LNCaP clone FGC (cell line): Measurements from ENCODE around the gene ABCB11.

ENCODE experiments used
- DNase-seq: peaks from one replicate; pipeline ENCODE4 v3.0.0-alpha.2; 2011; ENCODE audit warnings: low read depth
- H3K4me3 ChIP-seq: 2 replicates; pipeline ENCODE4 v1.5.1; 2011; ENCODE audit warnings: mild to moderate bottlenecking, low read depth, low read length, control low read depth
- TF ChIP-seq, protein P1 (sequence below): IDR thresholded peaks from 2 replicates; pipeline ENCODE4 v1.5.1; 2012; ENCODE audit warnings: mild to moderate bottlenecking; ENCODE audit not compliant: control insufficient read depth, insufficient read depth; ENCODE audit errors: extremely low read depth

The ABCB11 gene

DNA sequence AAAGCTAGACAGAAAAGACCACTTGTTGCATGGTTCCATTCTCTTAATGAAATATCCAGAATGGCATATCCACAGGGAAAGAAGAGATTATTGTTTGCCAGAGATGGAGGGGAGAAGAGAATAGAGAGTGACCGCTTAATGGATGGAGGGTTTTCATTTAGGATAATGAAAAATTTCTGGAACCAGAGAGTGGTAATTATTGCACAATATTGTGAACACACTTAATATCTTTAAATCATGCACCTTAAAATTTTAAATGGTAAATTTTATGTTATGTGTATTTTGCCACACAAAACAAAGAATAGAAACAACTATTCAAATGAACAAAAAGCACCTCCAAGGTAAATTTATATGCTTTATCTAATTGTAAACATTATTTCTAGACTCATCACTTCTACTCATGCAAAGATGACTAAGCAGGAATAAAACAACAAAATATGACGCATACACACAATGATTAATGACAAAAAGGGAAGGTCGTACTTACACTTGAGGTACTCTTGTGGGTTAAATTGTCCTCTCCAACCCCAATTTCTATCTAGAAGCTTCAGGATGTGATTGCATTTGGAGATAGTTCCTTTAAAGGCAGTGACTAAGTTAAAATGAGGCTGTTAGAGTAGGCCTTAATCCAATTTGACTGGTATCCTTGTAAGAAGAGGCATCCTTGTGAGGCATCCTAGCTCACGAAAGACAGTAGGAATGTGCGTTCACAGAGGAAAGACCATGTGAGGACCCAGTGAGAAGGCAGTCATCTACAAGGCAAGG is 19.5 kb upstream of the ABCB11 start:
- no peak for DNase-seq
- TF ChIP-seq, protein P1, sequence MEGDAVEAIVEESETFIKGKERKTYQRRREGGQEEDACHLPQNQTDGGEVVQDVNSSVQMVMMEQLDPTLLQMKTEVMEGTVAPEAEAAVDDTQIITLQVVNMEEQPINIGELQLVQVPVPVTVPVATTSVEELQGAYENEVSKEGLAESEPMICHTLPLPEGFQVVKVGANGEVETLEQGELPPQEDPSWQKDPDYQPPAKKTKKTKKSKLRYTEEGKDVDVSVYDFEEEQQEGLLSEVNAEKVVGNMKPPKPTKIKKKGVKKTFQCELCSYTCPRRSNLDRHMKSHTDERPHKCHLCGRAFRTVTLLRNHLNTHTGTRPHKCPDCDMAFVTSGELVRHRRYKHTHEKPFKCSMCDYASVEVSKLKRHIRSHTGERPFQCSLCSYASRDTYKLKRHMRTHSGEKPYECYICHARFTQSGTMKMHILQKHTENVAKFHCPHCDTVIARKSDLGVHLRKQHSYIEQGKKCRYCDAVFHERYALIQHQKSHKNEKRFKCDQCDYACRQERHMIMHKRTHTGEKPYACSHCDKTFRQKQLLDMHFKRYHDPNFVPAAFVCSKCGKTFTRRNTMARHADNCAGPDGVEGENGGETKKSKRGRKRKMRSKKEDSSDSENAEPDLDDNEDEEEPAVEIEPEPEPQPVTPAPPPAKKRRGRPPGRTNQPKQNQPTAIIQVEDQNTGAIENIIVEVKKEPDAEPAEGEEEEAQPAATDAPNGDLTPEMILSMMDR, result no peak
- no peak overlapping the region for H3K4me3 ChIP-seq

DNA sequence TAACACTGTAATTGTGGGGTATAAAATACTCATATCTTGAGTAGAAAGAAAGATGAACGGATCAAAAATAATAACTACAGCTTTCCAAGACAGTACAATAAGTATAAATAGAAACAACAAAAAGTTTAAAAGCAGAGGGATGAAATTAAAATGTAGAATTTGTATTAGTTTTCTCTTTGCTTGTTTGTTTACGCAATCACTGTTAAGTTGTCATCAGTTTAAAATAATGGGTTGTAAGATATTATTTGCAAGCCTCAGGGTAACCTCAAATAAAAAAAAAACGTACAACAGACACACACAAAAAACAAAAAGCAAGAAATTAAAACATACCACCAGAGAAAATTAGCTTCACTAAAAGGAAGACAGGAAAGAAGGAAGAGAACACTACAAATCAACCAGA is 18.0 kb upstream of the ABCB11 start:
- TF ChIP-seq, protein P1, result no peak
- no peak for DNase-seq
- H3K4me3 ChIP-seq, result no peak overlapping the region

DNA sequence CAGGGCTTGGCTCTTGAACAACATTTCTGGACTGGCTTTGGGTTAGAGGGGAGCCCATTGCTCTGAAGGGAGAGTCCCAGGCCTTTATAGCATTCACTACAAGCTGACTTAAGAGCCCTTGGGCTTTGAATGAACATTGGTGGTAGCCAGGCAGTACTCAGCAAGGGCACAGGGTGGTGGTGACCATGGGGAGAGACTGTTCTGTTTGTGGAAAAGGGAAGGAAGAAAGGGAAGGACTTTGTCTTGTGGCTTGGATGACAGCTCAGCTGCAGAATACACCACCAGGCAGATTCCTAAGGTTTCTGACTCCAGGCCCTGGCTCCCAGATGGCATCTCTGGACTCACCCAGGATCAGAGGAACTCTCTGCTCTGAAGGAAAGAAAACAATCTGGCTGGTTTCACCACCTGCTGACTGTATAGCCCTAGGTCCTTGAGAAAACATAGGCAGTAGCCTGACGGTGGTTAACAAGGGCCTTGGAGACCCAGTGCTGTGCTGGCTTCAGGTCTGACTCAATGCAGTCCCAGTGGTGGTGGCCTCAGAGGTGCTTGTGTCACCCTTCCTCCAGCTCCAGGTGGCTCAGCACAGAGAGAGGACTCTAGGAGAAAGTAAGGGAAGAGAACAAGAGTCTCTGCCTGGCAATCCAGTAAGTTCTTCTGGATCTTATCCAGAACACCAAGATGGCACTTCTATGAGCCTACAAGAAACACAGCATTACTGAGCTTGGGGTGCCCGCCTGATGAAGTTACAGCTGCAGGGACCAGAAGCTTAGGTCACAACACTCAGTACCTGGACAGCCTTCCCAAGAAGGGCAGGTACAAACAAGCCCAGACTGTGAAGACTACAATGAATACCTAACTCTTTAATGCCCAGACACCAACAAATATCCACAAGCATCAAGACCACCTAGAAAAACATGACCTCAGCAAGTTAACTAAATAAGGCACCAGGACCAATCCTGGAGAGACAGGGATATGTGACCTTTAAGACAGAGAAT is 16.4 kb upstream of the ABCB11 start:
- no peak for DNase-seq
- TF ChIP-seq, protein P1, result no peak

DNA sequence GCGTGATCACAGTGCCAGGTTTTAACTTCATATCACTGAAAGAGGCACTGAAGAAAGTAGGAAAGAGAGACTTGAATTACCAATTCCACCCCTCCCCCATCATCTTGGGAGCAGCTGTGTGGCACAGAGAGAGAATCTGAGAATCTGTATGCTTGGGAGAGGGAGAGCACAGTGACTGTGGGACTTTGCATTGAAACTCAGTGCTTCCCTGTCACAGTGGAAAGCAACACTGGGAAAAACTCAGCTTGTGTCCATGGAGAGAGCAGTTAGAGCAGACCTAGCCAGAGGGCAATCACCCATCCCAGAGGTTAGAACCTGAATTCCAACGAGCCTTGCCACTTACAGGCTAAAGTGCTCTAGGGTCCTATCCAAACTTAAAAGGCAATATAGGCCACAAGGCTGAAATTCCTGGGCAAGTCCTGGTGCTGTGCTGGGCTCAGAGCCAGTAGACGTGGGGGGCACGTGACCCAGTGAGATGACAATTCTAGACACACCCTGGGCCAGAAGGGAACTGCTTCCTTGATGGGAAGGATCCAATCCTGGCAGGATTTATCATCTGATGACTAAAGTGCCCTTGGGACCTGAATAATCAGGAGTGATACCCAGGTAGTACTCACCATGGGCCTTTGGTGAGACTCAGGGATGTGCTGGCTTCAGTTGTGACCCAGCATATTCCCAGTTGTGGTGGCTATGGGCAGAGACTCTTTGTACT is 15.5 kb upstream of the ABCB11 start:
- no peak for DNase-seq
- no peak overlapping the region for H3K4me3 ChIP-seq
- TF ChIP-seq, protein P1, result no peak

More for the DNA sequence above, 16.4 kb upstream of the ABCB11 start:
- no peak overlapping the region for H3K4me3 ChIP-seq

- TF ChIP-seq, protein P1, result no peak
- DNase-seq, result no peak
Measured at GRCh38 chr2:169042856-169043255, 11.7 kb upstream of the ABCB11 start.

GRCh38 chr2:169041594-169041993 is 10.5 kb upstream of the ABCB11 start:
- no peak overlapping the region for H3K4me3 ChIP-seq
- no peak for DNase-seq
- TF ChIP-seq, protein P1, result no peak

More at GRCh38 chr2:169042856-169043255, 11.7 kb upstream of the ABCB11 start:
- H3K4me3 ChIP-seq, result no peak overlapping the region
